Stimulated activated CD4-positive, alpha-beta T cell treated with anti-CD3 and anti-CD28 coated beads, Interleukin-4, amount 100 ng/mL, for 1 hour (primary cell): ENCODE results near the gene SURF6.

Experiments used
- DNase-seq: peaks from one replicate; pipeline ENCODE4 v3.0.0-alpha.2; 2020

Gene SURF6

DNA sequence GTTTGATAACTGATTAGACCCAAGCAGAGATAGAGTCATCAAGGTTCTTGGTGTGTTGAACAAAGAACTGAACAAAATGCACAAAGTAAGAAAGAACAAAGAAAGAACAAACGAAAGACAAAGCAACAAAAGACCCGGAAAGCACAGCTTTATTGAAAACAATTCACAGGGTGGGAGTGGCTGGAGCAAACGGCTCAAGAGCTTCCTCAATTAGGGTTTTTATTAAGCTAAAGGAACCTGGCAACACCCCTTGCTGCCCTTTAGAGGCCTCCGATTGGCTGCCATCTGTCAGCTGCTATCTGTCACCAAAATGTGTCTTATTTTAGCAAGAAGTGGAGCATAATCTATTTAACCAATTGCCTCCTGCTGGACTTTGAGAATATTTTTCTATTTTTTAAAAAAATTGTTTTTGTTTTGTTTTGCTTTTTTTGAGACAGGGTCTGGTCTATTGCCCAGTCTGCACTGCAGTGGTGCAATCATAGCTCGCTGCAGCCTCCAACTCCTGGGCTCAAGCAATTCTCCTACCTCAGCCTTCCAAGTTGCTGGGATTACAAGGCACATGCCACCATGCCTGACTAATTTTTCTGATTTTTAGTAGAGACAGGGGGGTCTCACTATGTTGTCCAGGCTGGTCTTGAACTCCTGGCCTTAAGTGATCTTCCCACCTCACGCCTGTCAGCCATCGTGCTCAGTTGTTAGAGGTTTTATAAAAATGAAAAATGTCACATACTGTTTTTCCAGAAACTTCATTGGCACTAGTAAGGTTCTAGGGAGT, 53.3 kb downstream of the SURF6 start:
- no peak for DNase-seq

DNA sequence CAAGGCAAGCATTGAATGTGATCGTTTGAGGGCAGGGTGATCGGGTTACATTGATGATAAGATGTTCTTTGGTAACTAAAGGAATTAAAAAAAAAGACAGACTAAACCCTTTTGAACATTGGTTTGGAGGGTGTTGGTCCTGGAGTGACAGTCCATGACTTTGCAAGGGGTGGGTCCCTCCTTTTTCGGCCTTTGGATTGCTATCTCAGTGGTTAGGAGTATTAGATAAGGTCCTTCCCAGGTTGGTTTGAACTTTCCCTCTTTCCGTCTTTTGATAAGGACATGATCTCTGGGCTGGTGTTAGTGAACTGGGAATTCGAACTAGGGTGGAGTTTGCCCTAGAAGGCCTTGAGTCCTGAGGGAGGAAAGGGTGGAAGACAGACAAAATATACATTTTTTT, 55.6 kb downstream of the SURF6 start:
- DNase-seq = no peak
